Activated T-cell treated with anti-CD3 and anti-CD28 coated beads, Interleukin-2, amount 50 U/mL, for 1 hour (primary cell): Measurements from ENCODE around the gene CADM1.

Experiments used
- DNase-seq: peaks from one replicate; pipeline ENCODE4 v3.0.0-alpha.2; 2020

Gene CADM1

GRCh38 chr11:115168229-115168671 is 336.0 kb downstream of the CADM1 start:
- DNase-seq, result no peak

GRCh38 chr11:115167456-115167855 is 336.8 kb downstream of the CADM1 start:
- no peak for DNase-seq

GRCh38 chr11:115166820-115167219 is 337.4 kb downstream of the CADM1 start:
- DNase-seq, result no peak

GRCh38 chr11:115164774-115165173 is 339.4 kb downstream of the CADM1 start:
- no peak for DNase-seq

- DNase-seq, result no peak
These were observed 341.3 kb downstream of the CADM1 start for GRCh38 chr11:115162919-115163318.

GRCh38 chr11:115161876-115162275 is 342.3 kb downstream of the CADM1 start:
- DNase-seq, result no peak

GRCh38 chr11:115159207-115159606 is 345.0 kb downstream of the CADM1 start:
- no peak for DNase-seq

- DNase-seq, result no peak
These were observed 346.2 kb downstream of the CADM1 start for GRCh38 chr11:115158053-115158452.

- no peak for DNase-seq
These were observed 347.0 kb downstream of the CADM1 start for GRCh38 chr11:115157247-115157646.

- no peak for DNase-seq
These were observed 348.2 kb downstream of the CADM1 start for GRCh38 chr11:115155978-115156377.

GRCh38 chr11:115155320-115155719 is 348.9 kb downstream of the CADM1 start:
- DNase-seq, result no peak

GRCh38 chr11:115154355-115154736 is 349.9 kb downstream of the CADM1 start:
- no peak for DNase-seq

GRCh38 chr11:115153731-115154354 is 350.4 kb downstream of the CADM1 start:
- DNase-seq, result no peak

- no peak for DNase-seq
These were observed 351.1 kb downstream of the CADM1 start for GRCh38 chr11:115153135-115153534.

- no peak for DNase-seq
These were observed 353.2 kb downstream of the CADM1 start for GRCh38 chr11:115151010-115151409.

- DNase-seq, result no peak
These were observed 355.5 kb downstream of the CADM1 start for GRCh38 chr11:115148691-115149090.

- no peak for DNase-seq
These were observed 356.1 kb downstream of the CADM1 start for GRCh38 chr11:115148101-115148500.

GRCh38 chr11:115147243-115147807 is 356.9 kb downstream of the CADM1 start:
- DNase-seq, result no peak

GRCh38 chr11:115146425-115146824 is 357.8 kb downstream of the CADM1 start:
- no peak for DNase-seq

GRCh38 chr11:115145324-115145723 is 358.9 kb downstream of the CADM1 start:
- DNase-seq, result no peak

GRCh38 chr11:115144914-115145313 is 359.3 kb downstream of the CADM1 start:
- DNase-seq, result no peak

GRCh38 chr11:115144014-115144413 is 360.2 kb downstream of the CADM1 start:
- DNase-seq, result no peak

GRCh38 chr11:115141231-115142114 is 362.7 kb downstream of the CADM1 start:
- DNase-seq, result no peak

- DNase-seq, result no peak
These were observed 368.3 kb downstream of the CADM1 start for GRCh38 chr11:115135936-115136335.
